HepG2 (cell line): ENCODE results near the gene ITGA7. TPM values are rescaled to one million over a fixed set of nuclear protein-coding genes. Genes with fewer than 3 reads are reported as not detected.

ENCODE experiments used
- CAMTA2 ChIP-seq: sonication (generic); formaldehyde crosslinking; IDR thresholded peaks from 2 replicates; pipeline ENCODE4 v1.4.0; 2020; ENCODE audit warnings: mild to moderate bottlenecking, missing genetic modification reagents, borderline replicate concordance
- CBX5 ChIP-seq: sonication (generic); formaldehyde crosslinking; IDR thresholded peaks from 2 replicates; pipeline ENCODE4 v1.4.0; 2020; ENCODE audit warnings: missing genetic modification reagents, borderline replicate concordance
- FOXC1 ChIP-seq: sonication (generic); formaldehyde crosslinking; IDR thresholded peaks from 2 replicates; pipeline ENCODE4 v1.8.0; 2022; ENCODE audit warnings: mild to moderate bottlenecking, missing genetic modification reagents, borderline replicate concordance
- HDAC2 ChIP-seq: sonication (generic); formaldehyde crosslinking; IDR thresholded peaks from 2 replicates; pipeline ENCODE4 v1.4.0; 2020; ENCODE audit warnings: missing genetic modification reagents
- HES4 ChIP-seq: sonication (generic); formaldehyde crosslinking; IDR thresholded peaks from 2 replicates; pipeline ENCODE4 v1.9.0; 2021; ENCODE audit warnings: mild to moderate bottlenecking, missing genetic modification reagents, borderline replicate concordance
- KDM3A ChIP-seq: IDR thresholded peaks from 2 replicates; pipeline ENCODE4 v1.6.1; 2018; ENCODE audit warnings: low read depth, missing compliant biosample characterization
- KLF12 ChIP-seq: sonication (generic); formaldehyde crosslinking; IDR thresholded peaks from 2 replicates; pipeline ENCODE4 v1.4.0; 2020; ENCODE audit warnings: missing genetic modification reagents, borderline replicate concordance
- NFATC3 ChIP-seq: sonication (generic); formaldehyde crosslinking; IDR thresholded peaks from 2 replicates; pipeline ENCODE4 v1.5.1; 2020; ENCODE audit warnings: mild to moderate bottlenecking, missing genetic modification reagents
- RFXANK ChIP-seq: IDR thresholded peaks from 2 replicates; pipeline ENCODE4 v1.6.1; 2016
- SAFB2 ChIP-seq: sonication (generic); formaldehyde crosslinking; IDR thresholded peaks from 2 replicates; pipeline ENCODE4 v1.5.1; 2020; ENCODE audit warnings: missing genetic modification reagents, low read depth, mild to moderate bottlenecking, borderline replicate concordance
- WIZ ChIP-seq: sonication (generic); formaldehyde crosslinking; IDR thresholded peaks from 2 replicates; pipeline ENCODE4 v1.5.1; 2020; ENCODE audit warnings: mild to moderate bottlenecking, missing genetic modification reagents
- ZFP1 ChIP-seq: IDR thresholded peaks from 2 replicates; pipeline ENCODE4 v1.6.1; 2016
- ZFP62 ChIP-seq: sonication (generic); formaldehyde crosslinking; IDR thresholded peaks from 2 replicates; pipeline ENCODE4 v1.4.0; 2020; ENCODE audit warnings: missing genetic modification reagents
- ZFYVE20 ChIP-seq: sonication (generic); formaldehyde crosslinking; IDR thresholded peaks from 2 replicates; pipeline ENCODE4 v1.8.0; 2023; ENCODE audit warnings: low read depth, mild to moderate bottlenecking, moderate library complexity, missing genetic modification reagents, borderline replicate concordance
- ZNF20 ChIP-seq: sonication (generic); formaldehyde crosslinking; IDR thresholded peaks from 2 replicates; pipeline ENCODE4 v1.4.0; 2020; ENCODE audit warnings: mild to moderate bottlenecking, moderate library complexity, missing genetic modification reagents
- ZNF225 ChIP-seq: sonication (generic); formaldehyde crosslinking; IDR thresholded peaks from 2 replicates; pipeline ENCODE4 v1.4.0; 2020; ENCODE audit warnings: mild to moderate bottlenecking, missing genetic modification reagents
- ZNF235 ChIP-seq: sonication (generic); formaldehyde crosslinking; IDR thresholded peaks from 2 replicates; pipeline ENCODE4 v1.8.1; 2023; ENCODE audit warnings: mild to moderate bottlenecking, missing genetic modification reagents, borderline replicate concordance
- ZNF260 ChIP-seq: sonication (generic); formaldehyde crosslinking; IDR thresholded peaks from 2 replicates; pipeline ENCODE4 v1.4.0; 2020; ENCODE audit warnings: missing genetic modification reagents, low read depth, mild to moderate bottlenecking, borderline replicate concordance
- ZNF367 ChIP-seq: sonication (generic); formaldehyde crosslinking; IDR thresholded peaks from 2 replicates; pipeline ENCODE4 v1.4.0; 2020; ENCODE audit warnings: missing genetic modification reagents, borderline replicate concordance
- ZNF460 ChIP-seq: sonication (generic); formaldehyde crosslinking; IDR thresholded peaks from 2 replicates; pipeline ENCODE4 v1.5.1; 2020; ENCODE audit warnings: missing genetic modification reagents, mild to moderate bottlenecking, borderline replicate concordance
- ZNF598 ChIP-seq: sonication (generic); formaldehyde crosslinking; IDR thresholded peaks from 2 replicates; pipeline ENCODE4 v1.5.1; 2020; ENCODE audit warnings: mild to moderate bottlenecking, missing genetic modification reagents, borderline replicate concordance
- ZNF672 ChIP-seq: sonication (generic); formaldehyde crosslinking; IDR thresholded peaks from 2 replicates; pipeline ENCODE4 v1.8.1; 2022; ENCODE audit warnings: missing genetic modification reagents
- ZNF841 ChIP-seq: sonication (generic); formaldehyde crosslinking; IDR thresholded peaks from 2 replicates; pipeline ENCODE4 v1.8.1; 2023; ENCODE audit warnings: missing genetic modification reagents, borderline replicate concordance
- ZNF883 ChIP-seq: sonication (generic); formaldehyde crosslinking; IDR thresholded peaks from 2 replicates; pipeline ENCODE4 v1.5.1; 2020; ENCODE audit warnings: mild to moderate bottlenecking, missing genetic modification reagents; ENCODE audit errors: not compliant biosample characterization
- ZSCAN25 ChIP-seq: sonication (generic); formaldehyde crosslinking; IDR thresholded peaks from 2 replicates; pipeline ENCODE4 v1.8.0; 2022; ENCODE audit warnings: mild to moderate bottlenecking, missing genetic modification reagents
- polyA plus RNA-seq, 8 experiments: library from polyadenylated mRNA; depleted of rRNA in 3 of 8; stranded (reverse) in 7 of 8; unstranded in 1 of 8; fragments of >200 nt; fragmentation: Illumina TruSeq in 4 of 8; extraction: Trizol in 4 of 8; gene quantifications; 2 replicates each; pipeline versions ENCODE4 v1.2.1 to v1.2.3, GENCODE V29; 2011 to 2016; ENCODE audit warnings: low read depth in 4 of 8, missing spikeins in 1 of 8, mixed read lengths in 1 of 8; ENCODE audit not compliant: insufficient read depth in 1 of 8
- total RNA-seq, 5 experiments: library from RNA; depleted of rRNA; stranded (reverse); fragments of >200 nt; fragmentation: Illumina TruSeq; extraction: Trizol; gene quantifications; 2 replicates each; pipeline ENCODE4 v1.2.3, GENCODE V29; 2016; ENCODE audit warnings: low read depth in 1 of 5
- TF ChIP-seq, protein P1 (sequence below): sonication (generic); formaldehyde crosslinking; IDR thresholded peaks from 2 replicates; pipeline ENCODE4 v1.5.1; 2020; ENCODE audit warnings: missing genetic modification reagents, mild to moderate bottlenecking, borderline replicate concordance

The ITGA7 gene
- total and polyA plus RNA-seq, 2 of the 13 experiments (the other 11 are each of a cell fraction or from before 2014, with no cell fraction given), result 0.65 to 0.75 TPM

- no peak for TF ChIP-seq ZFP62 (CRISPR knock-in tag)
- no peak for TF ChIP-seq KLF12 (CRISPR knock-in tag)
- TF ChIP-seq ZNF598, result 0 out of 2 replicates have a peak, but pooled peaks have one; percentile 35
- TF ChIP-seq ZNF20 (CRISPR knock-in tag), result no peak
- TF ChIP-seq ZNF260, result no peak
- TF ChIP-seq HES4, result no peak
- no peak for TF ChIP-seq ZNF883 (CRISPR knock-in tag)
- no peak for TF ChIP-seq WIZ (CRISPR knock-in tag)
- no peak for TF ChIP-seq ZNF841 (CRISPR knock-in tag)
- TF ChIP-seq CBX5 (CRISPR knock-in tag), result no peak
- no peak for TF ChIP-seq ZNF367 (CRISPR knock-in tag)
- TF ChIP-seq ZNF672 (CRISPR knock-in tag), result no peak
- no peak for TF ChIP-seq ZFYVE20 (CRISPR knock-in tag)
- TF ChIP-seq ZNF235, result no peak
- no peak for TF ChIP-seq CAMTA2 (CRISPR knock-in tag)
- no peak for TF ChIP-seq FOXC1 (CRISPR knock-in tag)
- no peak for TF ChIP-seq SAFB2 (CRISPR knock-in tag)
- TF ChIP-seq HDAC2 (CRISPR knock-in tag), result peak; percentile 33; the same call in 1 of the 2 replicates
- TF ChIP-seq ZFP1 (CRISPR knock-in tag), result 0 out of 2 replicates have a peak, but pooled peaks have one; percentile 29
- TF ChIP-seq, protein P1, sequence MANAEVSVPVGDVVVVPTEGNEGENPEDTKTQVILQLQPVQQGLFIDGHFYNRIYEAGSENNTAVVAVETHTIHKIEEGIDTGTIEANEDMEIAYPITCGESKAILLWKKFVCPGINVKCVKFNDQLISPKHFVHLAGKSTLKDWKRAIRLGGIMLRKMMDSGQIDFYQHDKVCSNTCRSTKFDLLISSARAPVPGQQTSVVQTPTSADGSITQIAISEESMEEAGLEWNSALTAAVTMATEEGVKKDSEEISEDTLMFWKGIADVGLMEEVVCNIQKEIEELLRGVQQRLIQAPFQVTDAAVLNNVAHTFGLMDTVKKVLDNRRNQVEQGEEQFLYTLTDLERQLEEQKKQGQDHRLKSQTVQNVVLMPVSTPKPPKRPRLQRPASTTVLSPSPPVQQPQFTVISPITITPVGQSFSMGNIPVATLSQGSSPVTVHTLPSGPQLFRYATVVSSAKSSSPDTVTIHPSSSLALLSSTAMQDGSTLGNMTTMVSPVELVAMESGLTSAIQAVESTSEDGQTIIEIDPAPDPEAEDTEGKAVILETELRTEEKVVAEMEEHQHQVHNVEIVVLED (CRISPR knock-in tag), result no peak; the same call in 1 of the 2 replicates
- TF ChIP-seq ZNF225 (CRISPR knock-in tag), result no peak
- TF ChIP-seq NFATC3 (CRISPR knock-in tag), result no peak
- no peak for TF ChIP-seq RFXANK
- no peak for TF ChIP-seq ZSCAN25 (CRISPR knock-in tag)
- no peak for TF ChIP-seq ZNF460 (CRISPR knock-in tag)
- TF ChIP-seq KDM3A (CRISPR knock-in tag), result no peak
Measured at GRCh38 chr12:55736780-55737580, 29.3 kb upstream of the ITGA7 start (continued).
